Loucy (cell line): Measurements from ENCODE around the gene DCLK3.

Experiments
- EZH2phosphoT487 ChIP-seq: fragments of 200-600 bp; IDR thresholded peaks from 2 replicates; pipeline ENCODE4 v1.6.1; 2018; ENCODE audit warnings: antibody characterized with exemption, mild to moderate bottlenecking, moderate library complexity, borderline replicate concordance
- TF ChIP-seq, protein P1 (sequence below): fragments of 200-600 bp; sonication (generic); conservative IDR thresholded peaks from 2 replicates; pipeline ENCODE4 v1.5.1; 2014; ENCODE audit warnings: mild to moderate bottlenecking, antibody characterized with exemption, low read length

DNA sequence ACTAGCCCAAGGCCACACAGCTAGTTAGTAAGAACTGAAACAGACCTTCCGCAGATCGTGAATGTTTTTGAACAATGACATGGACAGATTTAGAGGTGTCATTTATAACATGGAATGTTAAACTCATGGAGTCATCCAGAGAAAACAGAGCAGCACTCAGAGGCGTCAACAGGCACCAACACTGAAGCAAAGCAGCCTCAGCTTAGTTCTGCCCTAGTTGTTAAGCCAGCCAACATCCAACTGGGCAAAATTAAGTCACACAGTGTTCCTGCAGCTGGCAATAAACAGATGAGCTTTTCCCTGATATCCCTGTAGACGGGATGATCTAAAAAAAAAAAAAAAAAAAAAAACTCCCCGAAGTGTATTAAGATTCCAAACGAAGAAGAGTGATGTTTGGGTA, 13.6 kb downstream of the DCLK3 start:
- TF ChIP-seq, protein P1, sequence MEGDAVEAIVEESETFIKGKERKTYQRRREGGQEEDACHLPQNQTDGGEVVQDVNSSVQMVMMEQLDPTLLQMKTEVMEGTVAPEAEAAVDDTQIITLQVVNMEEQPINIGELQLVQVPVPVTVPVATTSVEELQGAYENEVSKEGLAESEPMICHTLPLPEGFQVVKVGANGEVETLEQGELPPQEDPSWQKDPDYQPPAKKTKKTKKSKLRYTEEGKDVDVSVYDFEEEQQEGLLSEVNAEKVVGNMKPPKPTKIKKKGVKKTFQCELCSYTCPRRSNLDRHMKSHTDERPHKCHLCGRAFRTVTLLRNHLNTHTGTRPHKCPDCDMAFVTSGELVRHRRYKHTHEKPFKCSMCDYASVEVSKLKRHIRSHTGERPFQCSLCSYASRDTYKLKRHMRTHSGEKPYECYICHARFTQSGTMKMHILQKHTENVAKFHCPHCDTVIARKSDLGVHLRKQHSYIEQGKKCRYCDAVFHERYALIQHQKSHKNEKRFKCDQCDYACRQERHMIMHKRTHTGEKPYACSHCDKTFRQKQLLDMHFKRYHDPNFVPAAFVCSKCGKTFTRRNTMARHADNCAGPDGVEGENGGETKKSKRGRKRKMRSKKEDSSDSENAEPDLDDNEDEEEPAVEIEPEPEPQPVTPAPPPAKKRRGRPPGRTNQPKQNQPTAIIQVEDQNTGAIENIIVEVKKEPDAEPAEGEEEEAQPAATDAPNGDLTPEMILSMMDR = no peak
- no peak for TF ChIP-seq EZH2phosphoT487
